Cardiac muscle cell (in vitro differentiated cells and primary cell): Measurements from ENCODE around the gene KRTAP1-1. TPM values are rescaled to one million over a fixed set of nuclear protein-coding genes. Genes with fewer than 3 reads are reported as not detected.

Experiments
- DNase-seq, 2 donors: peaks; one replicate each; pipeline versions ENCODE4 v3.0.0 to v3.0.0-alpha.2; 2010 to 2017; ENCODE audit warnings: low read depth in 1 of 2, low spot score in 1 of 2
- H3K27ac ChIP-seq: fragments of 200-600 bp; sonication (generic); 2 replicates; pipeline ENCODE4 v1.5.1; 2016
- H3K27me3 ChIP-seq: fragments of 200-600 bp; sonication (generic); 2 replicates; pipeline ENCODE4 v1.6.0; 2016; ENCODE audit warnings: control low read depth
- H3K36me3 ChIP-seq: fragments of 200-600 bp; sonication (generic); 2 replicates; pipeline ENCODE4 v1.5.1; 2016; ENCODE audit warnings: control low read depth
- H3K4me1 ChIP-seq: fragments of 200-600 bp; sonication (generic); 2 replicates; pipeline ENCODE4 v1.8.1; 2017; ENCODE audit warnings: low read depth, mild to moderate bottlenecking, mixed run types
- H3K4me3 ChIP-seq: fragments of 200-600 bp; sonication (generic); 2 replicates; pipeline ENCODE4 v1.5.1; 2016; ENCODE audit warnings: mild to moderate bottlenecking
- H3K9me3 ChIP-seq: fragments of 200-600 bp; sonication (generic); 2 replicates; pipeline ENCODE4 v1.5.1; 2017; ENCODE audit warnings: low read depth, mild to moderate bottlenecking, control low read depth
- polyA plus RNA-seq: library from polyadenylated mRNA; unstranded; fragments of >200 nt; fragmentation: Nextera tagmentation; extraction: Ambion mirVana; gene quantifications from 2 replicates; pipeline ENCODE4 v1.2.1, GENCODE V29; 2016
- total RNA-seq: library from RNA; depleted of rRNA; stranded (reverse); fragments of >200 nt; gene quantifications from 2 replicates; pipeline ENCODE4 v1.2.3, GENCODE V29; 2016
- TF ChIP-seq, protein P1 (sequence below): IDR thresholded peaks from 2 replicates; pipeline ENCODE4 v1.5.1; 2012; ENCODE audit warnings: low read depth, mild to moderate bottlenecking, low read length

The KRTAP1-1 gene
- total and polyA plus RNA-seq, 2 experiments from 2014 or later: not detected

- Histone ChIP-seq H3K4me3 (no peak overlapping the region), H3K4me1 (no peaks in the 10 kb centered on the region), H3K9me3 (no peaks in the 10 kb centered on the region), H3K27me3 (no peaks in the 10 kb centered on the region), H3K36me3 (no peaks in the 10 kb centered on the region), H3K27ac (no peak overlapping the region)
- no peak for DNase-seq
- TF ChIP-seq, protein P1, sequence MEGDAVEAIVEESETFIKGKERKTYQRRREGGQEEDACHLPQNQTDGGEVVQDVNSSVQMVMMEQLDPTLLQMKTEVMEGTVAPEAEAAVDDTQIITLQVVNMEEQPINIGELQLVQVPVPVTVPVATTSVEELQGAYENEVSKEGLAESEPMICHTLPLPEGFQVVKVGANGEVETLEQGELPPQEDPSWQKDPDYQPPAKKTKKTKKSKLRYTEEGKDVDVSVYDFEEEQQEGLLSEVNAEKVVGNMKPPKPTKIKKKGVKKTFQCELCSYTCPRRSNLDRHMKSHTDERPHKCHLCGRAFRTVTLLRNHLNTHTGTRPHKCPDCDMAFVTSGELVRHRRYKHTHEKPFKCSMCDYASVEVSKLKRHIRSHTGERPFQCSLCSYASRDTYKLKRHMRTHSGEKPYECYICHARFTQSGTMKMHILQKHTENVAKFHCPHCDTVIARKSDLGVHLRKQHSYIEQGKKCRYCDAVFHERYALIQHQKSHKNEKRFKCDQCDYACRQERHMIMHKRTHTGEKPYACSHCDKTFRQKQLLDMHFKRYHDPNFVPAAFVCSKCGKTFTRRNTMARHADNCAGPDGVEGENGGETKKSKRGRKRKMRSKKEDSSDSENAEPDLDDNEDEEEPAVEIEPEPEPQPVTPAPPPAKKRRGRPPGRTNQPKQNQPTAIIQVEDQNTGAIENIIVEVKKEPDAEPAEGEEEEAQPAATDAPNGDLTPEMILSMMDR: no peak
These were observed 28.1 kb downstream of the KRTAP1-1 start for GRCh38 chr17:41013181-41013580.

GRCh38 chr17:41012326-41013120 lies 28.7 kb downstream of the KRTAP1-1 start:
- no peak overlapping the region for H3K4me3 ChIP-seq
- H3K27me3 ChIP-seq: no peaks in the 10 kb centered on the region
- TF ChIP-seq, protein P1: no peak
- DNase-seq: no peak
- no peaks in the 10 kb centered on the region for H3K36me3 ChIP-seq
- H3K9me3 ChIP-seq: no peaks in the 10 kb centered on the region
- H3K27ac ChIP-seq: no peak overlapping the region
- H3K4me1 ChIP-seq: no peaks in the 10 kb centered on the region

- Histone ChIP-seq H3K27ac (no peak overlapping the region), H3K9me3 (no peaks in the 10 kb centered on the region), H3K4me1 (no peaks in the 10 kb centered on the region), H3K27me3 (no peaks in the 10 kb centered on the region), H3K4me3 (no peak overlapping the region), H3K36me3 (no peaks in the 10 kb centered on the region)
- TF ChIP-seq, protein P1: no peak
- DNase-seq: no peak
These were observed 30.8 kb downstream of the KRTAP1-1 start for GRCh38 chr17:41010441-41010840.

GRCh38 chr17:41009936-41010335 lies 31.3 kb downstream of the KRTAP1-1 start:
- no peak for DNase-seq
- TF ChIP-seq, protein P1: no peak
- H3K27ac ChIP-seq: no peak overlapping the region
- no peaks in the 10 kb centered on the region for H3K9me3 ChIP-seq
- no peak overlapping the region for H3K4me3 ChIP-seq
- no peaks in the 10 kb centered on the region for H3K36me3 ChIP-seq
- no peaks in the 10 kb centered on the region for H3K27me3 ChIP-seq
- H3K4me1 ChIP-seq: no peaks in the 10 kb centered on the region

DNA sequence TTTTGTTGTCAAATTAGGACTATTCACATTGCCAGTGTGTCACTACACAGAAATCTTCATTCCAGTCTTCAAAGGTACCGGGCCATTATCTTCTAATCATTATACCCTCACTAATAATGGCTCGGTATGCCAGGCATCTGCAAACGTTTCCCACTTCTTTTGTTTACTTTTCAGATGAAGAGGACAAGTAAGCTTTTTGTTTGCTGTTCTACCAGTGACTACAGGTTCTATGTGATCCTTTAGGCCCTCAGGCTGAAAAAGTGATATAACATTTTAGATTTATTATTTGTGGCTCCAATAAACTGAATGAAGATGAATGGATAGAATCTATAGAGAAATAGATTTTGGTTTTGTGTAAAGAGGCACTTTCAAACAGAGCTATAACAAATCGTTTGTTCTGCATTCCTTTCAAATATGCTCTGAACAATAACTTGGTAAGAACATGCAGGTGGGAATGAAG lies 31.9 kb downstream of the KRTAP1-1 start:
- no peaks in the 10 kb centered on the region for H3K4me1 ChIP-seq
- no peak overlapping the region for H3K27ac ChIP-seq
- TF ChIP-seq, protein P1: no peak
- no peaks in the 10 kb centered on the region for H3K36me3 ChIP-seq
- no peak for DNase-seq
- no peak overlapping the region for H3K4me3 ChIP-seq
- no peaks in the 10 kb centered on the region for H3K9me3 ChIP-seq
- no peaks in the 10 kb centered on the region for H3K27me3 ChIP-seq
